WTC11 (cell line): ENCODE results near the gene CABP1. TPM values are rescaled to one million over a fixed set of nuclear protein-coding genes. Genes with fewer than 3 reads are reported as not detected.

ENCODE experiments used
- ATAC-seq: fragments of 200-7000 bp; cut with Tn5 transposase; 2 replicates; pipeline ENCODE4 v1.10.0; 2021; ENCODE audit warnings: mild to moderate bottlenecking, moderate library complexity
- CTCF ChIA-PET: fragments of 300-600 bp; sonication (Branson Sonifier 250); formaldehyde crosslinking; loops from one replicate; lab custom pipeline; 2021; ENCODE audit warnings: antibody characterized with exemption; lab: Charles Lee
- POLR2A ChIA-PET: fragments of 350-600 bp; sonication (Branson Sonifier 250); formaldehyde crosslinking; loops from one replicate; lab custom pipeline; 2021; ENCODE audit warnings: antibody characterized with exemption; lab: Charles Lee
- DNase-seq: peaks from one replicate; pipeline ENCODE4 v3.0.0; 2021; ENCODE audit warnings: low spot score
- H3K27ac Mint-ChIP-seq: 2 replicates; pipeline ENCODE4 v1.8.0; 2021; ENCODE audit warnings: mixed read lengths
- H3K27me3 Mint-ChIP-seq: 2 replicates; pipeline ENCODE4 v1.8.0; 2021; ENCODE audit warnings: low read depth, mild to moderate bottlenecking, moderate library complexity, mixed read lengths
- H3K36me3 Mint-ChIP-seq: 2 replicates; pipeline ENCODE4 v1.8.0; 2021; ENCODE audit warnings: mixed read lengths
- H3K4me1 Mint-ChIP-seq: 2 replicates; pipeline ENCODE4 v1.8.0; 2022; ENCODE audit warnings: mixed read lengths
- H3K4me3 Mint-ChIP-seq: 2 replicates; pipeline ENCODE4 v1.8.0; 2021; ENCODE audit warnings: mild to moderate bottlenecking, moderate library complexity, mixed read lengths
- H3K9me3 Mint-ChIP-seq: 2 replicates; pipeline ENCODE4 v1.8.0; 2021; ENCODE audit warnings: mixed read lengths
- CTCF ChIP-seq: fragments of 200-600 bp; IDR thresholded peaks from 2 replicates; pipeline ENCODE4 v1.8.0; 2022; ENCODE audit warnings: antibody characterized with exemption
- ZNF423 ChIP-seq: fragments of 250-450 bp; sonication (Bioruptor Pico); IDR thresholded peaks from 2 replicates; pipeline ENCODE4 v2.1.2; 2022; ENCODE audit warnings: mild to moderate bottlenecking, moderate library complexity
- total RNA-seq: library from RNA; stranded (reverse); gene quantifications from 3 replicates; pipeline ENCODE4 v1.2.3, GENCODE V29; 2021

The CABP1 gene
- total RNA-seq, 1 experiment from 2014 or later: 14.1 TPM

GRCh38 chr12:120713861-120714482 lies 73.5 kb downstream of the CABP1 start:
- DNase-seq (peak; percentile 65), ATAC-seq (peak; percentile 49)
- Mint-ChIP-seq H3K4me1 (peaks cover 26% of the 10 kb centered on the region), H3K27me3 (no peaks in the 10 kb centered on the region), H3K4me3 (no peak overlapping the region), H3K36me3 (peaks cover 51% of the 10 kb centered on the region)
- ChIA-PET CTCF (no interaction called here), POLR2A (no interaction called here)
- no peak for TF ChIP-seq ZNF423 (CRISPR knock-in tag)
- TF ChIP-seq CTCF: peak; percentile 90
- TF ChIP-seq, all 79 proteins: peak for 1
- H3K9me3 Mint-ChIP-seq: no peaks in the 10 kb centered on the region
- peak overlapping the region; percentile 86 for H3K27ac Mint-ChIP-seq

Other genes with a start within 250 kb of the CABP1 start
- 511 to 573 TPM (median 515 TPM) in 3 replicates for gene COX6A1, start 202.5 kb upstream of the CABP1 start, total RNA-seq
- 59.5 to 75.3 TPM (median 60.4 TPM) in 3 replicates for gene TRIAP1, start 194.2 kb upstream of the CABP1 start, total RNA-seq
- gene GATC, start 194.2 kb upstream of the CABP1 start, total RNA-seq: 29.8 to 36.9 TPM (median 33.9 TPM) in 3 replicates
- 274 to 286 TPM (median 276 TPM) in 3 replicates for gene SRSF9, start 170.9 kb upstream of the CABP1 start, total RNA-seq
- gene DYNLL1, start 144.5 kb upstream of the CABP1 start, total RNA-seq: 327 to 470 TPM (median 463 TPM) in 3 replicates
- gene COQ5, start 111.5 kb upstream of the CABP1 start, total RNA-seq: 35.1 to 44.9 TPM (median 44.5 TPM) in 3 replicates
- gene RNF10, start 106.3 kb upstream of the CABP1 start, total RNA-seq: 151 to 160 TPM (median 155 TPM) in 3 replicates
- 53.9 to 57.7 TPM (median 54.7 TPM) in 3 replicates for gene POP5, start 59.2 kb upstream of the CABP1 start, total RNA-seq
- 221 to 278 TPM (median 253 TPM) in 3 replicates for gene MLEC, start 46.5 kb downstream of the CABP1 start, total RNA-seq
- 49.9 to 53.3 TPM (median 50.3 TPM) in 3 replicates for gene UNC119B, start 69.8 kb downstream of the CABP1 start, total RNA-seq
- 11.0 to 12.6 TPM (median 11.6 TPM) in 3 replicates for gene ACADS, start 85.2 kb downstream of the CABP1 start, total RNA-seq